GM19455 (cell line): ENCODE measurements around the gene FKBP1A.
"Not testable (repeated sequence)": the region's sequence is repeated elsewhere in the genome, so short reads cannot be mapped to it uniquely, and the experiment has no call there.

ENCODE experiments used
- ATAC-seq: cut with Tn5 transposase; IDR thresholded peaks from one replicate; pipeline ENCODE4 v1.9.1; 2021; ENCODE audit not compliant: unreplicated experiment

Gene FKBP1A

DNA sequence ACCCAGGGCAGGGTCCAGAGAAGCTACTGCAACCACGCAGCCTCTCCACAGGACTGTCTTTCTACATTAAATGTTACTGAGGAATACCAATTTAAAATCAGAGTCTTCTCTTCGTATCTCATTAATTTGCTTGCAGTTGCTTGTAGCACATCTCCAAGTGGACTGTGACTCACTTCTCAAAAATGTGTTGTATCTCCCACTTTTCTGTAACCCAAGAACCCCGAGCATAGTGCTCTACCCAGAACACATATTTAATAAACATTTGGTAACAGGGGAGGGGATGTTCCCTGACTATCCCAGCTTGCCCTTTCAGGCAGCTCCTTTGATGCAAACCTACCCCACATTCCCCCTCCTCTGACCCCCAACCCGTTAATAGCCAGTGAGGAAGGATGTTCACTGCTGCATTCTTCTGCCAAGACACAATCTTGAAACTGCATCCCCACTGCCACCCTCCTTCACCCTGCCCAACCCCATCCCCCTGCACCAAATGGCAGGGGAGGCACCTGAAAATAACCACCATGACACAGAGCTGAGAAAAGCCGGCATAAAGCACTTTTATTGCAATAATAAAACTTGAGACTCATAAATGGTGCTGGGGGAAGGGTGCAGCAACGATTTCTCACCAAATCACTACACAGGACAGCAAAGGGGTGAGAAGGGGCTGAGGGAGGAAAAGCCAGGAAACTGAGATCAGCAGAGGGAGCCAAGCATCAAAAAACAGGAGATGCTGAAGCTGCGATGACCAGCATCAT, 24.2 kb downstream of the FKBP1A start:
- no peak for ATAC-seq

GRCh38 chr20:1367479-1367878, 25.4 kb downstream of the FKBP1A start:
- ATAC-seq, result no peak

DNA sequence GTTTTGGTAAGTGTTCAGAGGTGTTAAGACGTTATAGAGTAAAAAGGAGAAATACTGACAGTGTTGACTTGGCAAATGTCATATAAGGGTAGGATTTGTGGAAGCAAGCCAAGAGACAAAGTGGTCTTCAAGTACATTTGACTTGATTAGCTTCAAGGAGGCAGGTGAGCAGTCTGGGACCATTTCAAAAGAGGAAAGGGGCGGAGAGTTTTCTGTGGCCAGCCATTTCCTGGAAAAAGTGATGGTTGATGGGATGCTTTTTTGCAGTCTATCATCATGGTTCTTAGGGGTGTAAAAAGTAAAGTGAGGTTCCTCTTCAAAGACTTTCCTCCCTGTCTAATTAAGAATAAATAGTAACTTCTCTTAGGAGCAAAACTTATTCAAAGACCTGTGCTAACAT, 28.7 kb downstream of the FKBP1A start:
- no peak for ATAC-seq

DNA sequence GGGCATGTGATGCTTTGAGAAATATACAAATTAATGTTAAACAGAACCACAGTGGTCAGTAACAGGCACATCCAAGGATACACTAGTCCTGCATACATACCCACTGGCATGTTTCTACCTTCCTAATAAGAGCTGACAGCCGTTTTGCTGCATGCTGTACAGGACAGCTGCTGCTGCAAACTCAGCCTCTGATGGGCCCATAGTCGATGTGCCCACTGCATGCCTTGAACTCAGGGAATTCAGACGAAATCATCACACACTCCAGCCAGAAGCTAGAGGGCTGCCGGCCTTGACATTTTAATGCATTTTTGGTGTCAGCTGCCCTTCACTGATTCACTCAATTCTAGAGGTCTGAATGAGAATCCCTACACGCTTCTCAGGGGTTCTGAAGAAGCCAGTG, 29.3 kb downstream of the FKBP1A start:
- ATAC-seq, result no peak

GRCh38 chr20:1362484-1362883, 30.4 kb downstream of the FKBP1A start:
- no peak for ATAC-seq

- no peak for ATAC-seq
These were observed 32.6 kb downstream of the FKBP1A start for GRCh38 chr20:1360094-1360846.

DNA sequence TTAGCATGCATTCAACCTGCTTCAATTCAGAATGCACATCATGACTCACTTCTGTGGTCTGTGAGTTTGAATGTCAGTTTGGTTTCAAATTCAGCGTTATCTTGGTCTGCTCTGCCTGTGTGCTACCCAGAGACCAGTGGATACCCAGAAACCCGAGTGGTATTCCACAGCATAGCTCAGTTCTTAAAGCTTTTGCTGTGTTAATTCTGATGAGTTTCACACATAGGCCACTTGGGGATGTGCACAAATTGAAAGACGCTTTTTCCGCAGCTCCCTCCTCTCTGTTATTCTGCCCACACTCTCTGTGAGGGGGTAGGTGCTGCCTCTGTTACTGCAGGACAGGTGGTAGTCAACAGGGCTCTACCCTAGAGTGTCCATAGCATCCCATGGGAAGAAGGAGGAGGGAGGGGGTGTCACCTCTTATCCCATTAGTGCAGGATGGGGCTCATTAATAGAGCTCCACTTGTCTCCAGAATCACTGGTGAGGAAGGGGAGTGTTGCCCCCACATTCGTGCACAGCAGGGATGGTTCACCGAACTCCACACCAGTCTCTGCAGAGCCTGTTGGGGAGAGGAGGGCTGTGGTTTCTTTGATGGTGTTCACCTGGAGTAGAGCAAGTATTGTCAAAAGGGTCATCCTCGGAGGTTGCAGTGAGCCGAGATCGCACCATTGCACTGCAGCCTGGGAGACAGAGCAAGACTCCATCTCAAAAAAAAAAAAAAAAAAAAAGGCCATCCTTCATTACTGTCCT, 34.8 kb downstream of the FKBP1A start:
- no peak for ATAC-seq

DNA sequence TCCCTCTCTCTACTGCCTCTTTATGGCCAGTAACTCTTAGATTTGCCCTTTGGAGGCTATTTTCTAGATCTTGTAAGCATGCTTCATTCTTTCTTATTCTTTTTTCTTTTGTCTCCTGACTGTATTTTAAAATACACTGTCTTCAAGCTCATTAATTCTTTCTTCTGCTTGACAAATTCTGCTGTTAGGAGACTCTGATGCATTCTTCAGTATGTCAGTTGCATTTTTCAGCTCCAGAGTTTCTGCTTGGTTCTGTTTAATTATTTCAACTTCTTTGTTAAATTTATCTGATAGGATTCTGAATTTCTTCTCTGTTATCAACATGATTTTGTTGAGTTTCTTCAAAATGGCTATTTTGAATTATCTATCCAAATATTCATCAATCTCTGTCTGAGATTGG, 38.9 kb downstream of the FKBP1A start:
- ATAC-seq, result no peak

- ATAC-seq, result no peak
These were observed 46.4 kb downstream of the FKBP1A start for GRCh38 chr20:1346315-1346969.

DNA sequence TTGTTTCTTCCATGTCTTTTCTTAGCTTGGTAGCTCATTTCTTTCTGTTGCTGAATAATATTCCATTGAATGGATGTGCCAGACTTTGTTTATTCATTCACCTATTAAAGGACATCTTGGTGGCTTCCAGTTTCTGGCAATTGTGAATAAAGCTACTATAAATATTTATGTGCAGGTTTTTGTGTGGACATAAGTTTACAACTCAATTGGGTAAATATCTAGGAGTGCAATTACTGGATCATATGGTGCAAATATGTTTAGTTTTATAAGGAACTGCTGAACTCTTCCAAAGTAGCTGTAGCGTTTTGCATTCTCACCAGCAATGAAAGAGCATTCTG, 47.1 kb downstream of the FKBP1A start:
- ATAC-seq, result no peak

- no peak for ATAC-seq
These were observed 47.7 kb downstream of the FKBP1A start for GRCh38 chr20:1345030-1345755.

DNA sequence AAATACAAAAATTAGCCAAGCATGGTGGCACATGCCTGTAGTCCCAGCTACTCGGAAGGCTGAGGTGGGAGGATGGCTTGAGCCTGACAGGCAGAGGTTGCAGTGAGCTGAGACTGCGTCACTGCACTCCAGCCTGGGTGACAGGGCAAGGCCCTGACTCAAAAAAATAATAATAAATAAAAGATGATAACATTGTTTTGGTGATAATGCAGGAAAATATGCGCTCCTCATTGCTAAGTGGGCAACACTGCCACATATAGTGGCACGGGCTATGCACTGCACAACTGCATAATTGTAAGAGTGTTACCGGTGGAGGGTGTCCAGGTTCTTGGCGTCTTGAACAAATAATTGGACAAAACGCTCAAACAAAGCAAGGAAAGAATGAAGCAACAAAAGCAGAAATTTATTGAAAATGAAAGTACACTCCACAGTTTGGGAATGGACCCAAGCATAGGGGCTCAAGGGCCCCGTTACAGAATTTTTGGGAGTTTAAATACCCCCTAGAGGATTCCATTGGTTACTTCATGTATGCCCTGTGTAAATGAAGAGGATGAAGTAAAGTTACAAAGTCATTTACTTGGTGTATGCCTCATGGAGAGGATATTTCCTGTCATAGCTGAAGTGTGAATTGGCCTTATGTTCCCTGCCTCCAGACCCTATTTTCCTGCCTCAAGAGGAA, 49.3 kb downstream of the FKBP1A start:
- not testable (repeated sequence) for ATAC-seq

DNA sequence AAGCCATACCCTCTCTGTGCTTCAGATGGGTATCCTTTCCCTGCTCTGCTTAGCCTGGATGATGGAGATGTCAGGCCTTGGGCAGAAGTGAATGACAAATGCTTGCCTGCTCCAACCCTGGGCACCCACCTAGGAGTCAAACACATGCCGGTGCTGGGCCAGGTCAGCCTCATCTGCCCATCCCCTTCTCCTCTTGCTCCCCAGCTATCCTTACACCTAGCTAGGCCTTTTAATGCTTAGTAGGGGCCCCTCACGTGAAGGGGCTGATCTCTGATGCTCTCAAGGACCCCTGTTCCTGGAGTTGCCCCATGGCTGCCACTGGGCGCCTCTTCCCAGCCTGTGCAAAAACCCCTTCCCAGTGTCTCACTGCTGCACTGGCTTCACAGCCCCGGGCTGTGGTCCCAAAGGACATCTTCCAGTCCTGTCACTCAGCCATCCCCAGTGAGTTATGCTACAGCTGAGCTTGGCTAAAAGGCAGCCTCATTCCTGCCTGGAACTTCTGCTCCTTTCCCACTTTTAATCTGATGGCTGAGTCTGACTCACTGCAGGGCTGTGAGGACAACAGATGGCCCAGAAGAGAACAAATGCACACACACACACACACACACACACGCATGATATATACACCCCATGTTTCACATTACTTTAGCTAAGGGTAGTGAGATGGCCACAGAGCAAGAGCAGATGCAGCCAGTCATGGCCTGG, 51.1 kb downstream of the FKBP1A start:
- no peak for ATAC-seq

GRCh38 chr20:1338801-1339200, 54.1 kb downstream of the FKBP1A start:
- ATAC-seq, result no peak

- ATAC-seq, result no peak
These were observed 54.8 kb downstream of the FKBP1A start for GRCh38 chr20:1338096-1338495.

DNA sequence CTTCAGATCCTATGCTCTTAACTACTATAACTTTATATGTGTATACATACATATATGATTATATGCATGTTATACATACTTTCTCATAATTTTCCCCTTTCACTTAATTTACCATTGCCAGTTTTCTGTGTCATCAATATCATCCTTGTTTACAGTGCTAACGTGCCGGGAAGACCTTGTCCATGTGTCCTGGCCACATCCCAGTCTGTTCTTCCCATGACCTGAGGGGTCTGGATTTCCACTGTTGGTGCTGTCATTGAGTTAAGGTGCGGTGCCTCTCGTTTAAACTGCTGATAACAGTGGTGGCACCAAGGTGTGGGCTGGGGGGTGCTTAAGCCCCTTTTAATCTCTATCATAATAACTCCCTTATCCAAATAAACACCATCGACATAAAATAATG, 55.4 kb downstream of the FKBP1A start:
- ATAC-seq, result no peak

- ATAC-seq, result no peak
These were observed 56.0 kb downstream of the FKBP1A start for GRCh38 chr20:1336699-1337367.

DNA sequence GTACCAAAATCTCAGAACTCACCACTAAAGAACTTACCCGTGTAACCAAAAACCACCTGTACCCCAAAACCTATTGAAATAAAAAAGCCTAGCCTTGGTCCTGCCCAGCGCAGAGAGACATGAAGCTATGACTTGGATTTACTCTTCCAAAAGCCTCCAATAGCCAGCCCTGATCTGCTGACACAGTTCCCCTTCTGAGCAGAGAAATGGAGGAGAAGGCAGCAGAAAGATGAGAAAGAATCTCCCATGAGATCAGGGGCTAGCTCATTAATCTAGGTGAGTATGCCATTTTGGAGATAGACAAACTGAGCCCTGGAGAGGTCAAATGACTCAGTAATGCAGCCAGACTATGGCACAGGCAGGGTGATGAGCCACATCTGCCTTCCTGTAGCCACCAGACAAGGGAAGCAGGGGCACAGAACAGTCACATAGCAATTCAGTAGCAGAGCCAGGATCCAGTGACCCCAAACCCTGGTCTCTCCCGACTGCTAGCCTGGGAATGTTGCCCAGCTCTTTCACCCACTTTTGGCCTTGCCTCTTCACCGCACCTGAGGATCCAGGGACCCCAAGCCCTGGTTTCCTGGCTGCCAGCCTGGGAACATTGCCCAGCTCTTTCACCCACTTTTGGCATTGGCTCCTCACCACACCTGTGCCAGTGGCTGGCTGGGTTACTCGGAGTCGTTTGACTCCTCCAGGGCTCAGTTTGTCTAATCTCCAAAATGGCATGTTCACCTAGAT, 56.7 kb downstream of the FKBP1A start:
- no peak for ATAC-seq
